HepG2 (cell line): ENCODE data around the gene SLC17A9. TPM values are rescaled to one million over a fixed set of nuclear protein-coding genes. Genes with fewer than 3 reads are reported as not detected.

Experiments
- CCDC6 ChIP-seq: sonication (generic); formaldehyde crosslinking; IDR thresholded peaks from 2 replicates; pipeline ENCODE4 v1.8.1; 2022; ENCODE audit warnings: mild to moderate bottlenecking, missing genetic modification reagents, moderate library complexity
- ETS1 ChIP-seq: sonication (generic); formaldehyde crosslinking; IDR thresholded peaks from 2 replicates; pipeline ENCODE4 v1.4.0; 2020; ENCODE audit warnings: missing genetic modification reagents
- FOSL2 ChIP-seq: sonication (generic); formaldehyde crosslinking; IDR thresholded peaks from 2 replicates; pipeline ENCODE4 v1.4.0; 2020; ENCODE audit warnings: missing genetic modification reagents
- HINFP ChIP-seq: sonication (generic); formaldehyde crosslinking; IDR thresholded peaks from 2 replicates; pipeline ENCODE4 v1.4.0; 2020; ENCODE audit warnings: low read depth, mild to moderate bottlenecking, missing genetic modification reagents
- IRF2 ChIP-seq: IDR thresholded peaks from 2 replicates; pipeline ENCODE4 v1.6.1; 2018; ENCODE audit warnings: missing genetic modification reagents, missing compliant biosample characterization
- KDM5A ChIP-seq: fragments of 200-600 bp; sonication (generic); IDR thresholded peaks from 2 replicates; pipeline ENCODE4 v1.7.0; 2018; ENCODE audit warnings: antibody characterized with exemption, mild to moderate bottlenecking, low read length, borderline replicate concordance
- NR1H2 ChIP-seq: sonication (generic); formaldehyde crosslinking; IDR thresholded peaks from 2 replicates; pipeline ENCODE4 v1.8.1; 2022; ENCODE audit warnings: low read depth, missing genetic modification reagents, borderline replicate concordance
- SNRNP70 ChIP-seq: fragments of 200-400 bp; formaldehyde crosslinking; IDR thresholded peaks from 2 replicates; pipeline ENCODE4 v1.6.1; 2017; ENCODE audit warnings: mild to moderate bottlenecking, low read depth, low read length, moderate library complexity
- TAF1 ChIP-seq: sonication (generic); formaldehyde crosslinking; IDR thresholded peaks from 2 replicates; pipeline ENCODE4 v1.4.0; 2020; ENCODE audit warnings: missing genetic modification reagents
- ZC3H13 ChIP-seq: sonication (generic); formaldehyde crosslinking; IDR thresholded peaks from 2 replicates; pipeline ENCODE4 v1.8.1; 2023; ENCODE audit warnings: mild to moderate bottlenecking, missing genetic modification reagents, moderate library complexity
- ZNF230 ChIP-seq: sonication (generic); formaldehyde crosslinking; IDR thresholded peaks from 2 replicates; pipeline ENCODE4 v1.4.0; 2020; ENCODE audit warnings: mild to moderate bottlenecking, missing genetic modification reagents
- ZNF317 ChIP-seq: sonication (generic); formaldehyde crosslinking; IDR thresholded peaks from 2 replicates; pipeline ENCODE4 v1.5.0; 2020; ENCODE audit warnings: mild to moderate bottlenecking, missing genetic modification reagents
- ZNF451 ChIP-seq: sonication (generic); formaldehyde crosslinking; IDR thresholded peaks from 2 replicates; pipeline ENCODE4 v1.5.0; 2020; ENCODE audit warnings: mild to moderate bottlenecking, missing genetic modification reagents
- ZNF768 ChIP-seq: sonication (generic); formaldehyde crosslinking; IDR thresholded peaks from 2 replicates; pipeline ENCODE4 v1.4.0; 2020; ENCODE audit warnings: missing genetic modification reagents
- ZNF780A ChIP-seq: sonication (generic); formaldehyde crosslinking; IDR thresholded peaks from 2 replicates; pipeline ENCODE4 v1.8.0; 2022; ENCODE audit warnings: mild to moderate bottlenecking, missing genetic modification reagents, moderate library complexity
- polyA plus RNA-seq, 8 experiments: library from polyadenylated mRNA; depleted of rRNA in 3 of 8; stranded (reverse) in 7 of 8; unstranded in 1 of 8; fragments of >200 nt; fragmentation: Illumina TruSeq in 4 of 8; extraction: Trizol in 4 of 8; gene quantifications; 2 replicates each; pipeline versions ENCODE4 v1.2.1 to v1.2.3, GENCODE V29; 2011 to 2016; ENCODE audit warnings: low read depth in 4 of 8, missing spikeins in 1 of 8, mixed read lengths in 1 of 8; ENCODE audit not compliant: insufficient read depth in 1 of 8
- total RNA-seq, 5 experiments: library from RNA; depleted of rRNA; stranded (reverse); fragments of >200 nt; fragmentation: Illumina TruSeq; extraction: Trizol; gene quantifications; 2 replicates each; pipeline ENCODE4 v1.2.3, GENCODE V29; 2016; ENCODE audit warnings: low read depth in 1 of 5
- TF ChIP-seq, protein P1 (sequence below): sonication (generic); formaldehyde crosslinking; IDR thresholded peaks from 2 replicates; pipeline ENCODE4 v1.5.0; 2020; ENCODE audit warnings: mild to moderate bottlenecking, missing genetic modification reagents, borderline replicate concordance
- TF ChIP-seq, protein P2 (sequence below): IDR thresholded peaks from 2 replicates; pipeline ENCODE4 v1.6.1; 2016; ENCODE audit warnings: low read depth

The SLC17A9 gene
- total and polyA plus RNA-seq, 2 of the 13 experiments (the other 11 are each of a cell fraction or from before 2014, with no cell fraction given) = 110 to 191 TPM

GRCh38 chr20:62938105-62938888 is 14.2 kb upstream of the SLC17A9 start, which contains the start of gene GID8 (continued):
- TF ChIP-seq ZNF451 (CRISPR knock-in tag) (no peak), ZNF768 (CRISPR knock-in tag) (no peak), SNRNP70 (no peak), ETS1 (CRISPR knock-in tag) (no peak), FOSL2 (peak; percentile 8; the same call in 1 of the 2 replicates), ZC3H13 (CRISPR knock-in tag) (peak; percentile 65; the same call in 1 of the 2 replicates), ZNF230 (no peak), IRF2 (CRISPR knock-in tag) (no peak), NR1H2 (no peak), HINFP (no peak), CCDC6 (CRISPR knock-in tag) (0 out of 2 replicates have a peak, but pooled peaks have one; percentile 47), ZNF780A (CRISPR knock-in tag) (no peak), TAF1 (CRISPR knock-in tag) (no peak), KDM5A (no peak; the same call in 1 of the 2 replicates), ZNF317 (CRISPR knock-in tag) (no peak)
- TF ChIP-seq, protein P1, sequence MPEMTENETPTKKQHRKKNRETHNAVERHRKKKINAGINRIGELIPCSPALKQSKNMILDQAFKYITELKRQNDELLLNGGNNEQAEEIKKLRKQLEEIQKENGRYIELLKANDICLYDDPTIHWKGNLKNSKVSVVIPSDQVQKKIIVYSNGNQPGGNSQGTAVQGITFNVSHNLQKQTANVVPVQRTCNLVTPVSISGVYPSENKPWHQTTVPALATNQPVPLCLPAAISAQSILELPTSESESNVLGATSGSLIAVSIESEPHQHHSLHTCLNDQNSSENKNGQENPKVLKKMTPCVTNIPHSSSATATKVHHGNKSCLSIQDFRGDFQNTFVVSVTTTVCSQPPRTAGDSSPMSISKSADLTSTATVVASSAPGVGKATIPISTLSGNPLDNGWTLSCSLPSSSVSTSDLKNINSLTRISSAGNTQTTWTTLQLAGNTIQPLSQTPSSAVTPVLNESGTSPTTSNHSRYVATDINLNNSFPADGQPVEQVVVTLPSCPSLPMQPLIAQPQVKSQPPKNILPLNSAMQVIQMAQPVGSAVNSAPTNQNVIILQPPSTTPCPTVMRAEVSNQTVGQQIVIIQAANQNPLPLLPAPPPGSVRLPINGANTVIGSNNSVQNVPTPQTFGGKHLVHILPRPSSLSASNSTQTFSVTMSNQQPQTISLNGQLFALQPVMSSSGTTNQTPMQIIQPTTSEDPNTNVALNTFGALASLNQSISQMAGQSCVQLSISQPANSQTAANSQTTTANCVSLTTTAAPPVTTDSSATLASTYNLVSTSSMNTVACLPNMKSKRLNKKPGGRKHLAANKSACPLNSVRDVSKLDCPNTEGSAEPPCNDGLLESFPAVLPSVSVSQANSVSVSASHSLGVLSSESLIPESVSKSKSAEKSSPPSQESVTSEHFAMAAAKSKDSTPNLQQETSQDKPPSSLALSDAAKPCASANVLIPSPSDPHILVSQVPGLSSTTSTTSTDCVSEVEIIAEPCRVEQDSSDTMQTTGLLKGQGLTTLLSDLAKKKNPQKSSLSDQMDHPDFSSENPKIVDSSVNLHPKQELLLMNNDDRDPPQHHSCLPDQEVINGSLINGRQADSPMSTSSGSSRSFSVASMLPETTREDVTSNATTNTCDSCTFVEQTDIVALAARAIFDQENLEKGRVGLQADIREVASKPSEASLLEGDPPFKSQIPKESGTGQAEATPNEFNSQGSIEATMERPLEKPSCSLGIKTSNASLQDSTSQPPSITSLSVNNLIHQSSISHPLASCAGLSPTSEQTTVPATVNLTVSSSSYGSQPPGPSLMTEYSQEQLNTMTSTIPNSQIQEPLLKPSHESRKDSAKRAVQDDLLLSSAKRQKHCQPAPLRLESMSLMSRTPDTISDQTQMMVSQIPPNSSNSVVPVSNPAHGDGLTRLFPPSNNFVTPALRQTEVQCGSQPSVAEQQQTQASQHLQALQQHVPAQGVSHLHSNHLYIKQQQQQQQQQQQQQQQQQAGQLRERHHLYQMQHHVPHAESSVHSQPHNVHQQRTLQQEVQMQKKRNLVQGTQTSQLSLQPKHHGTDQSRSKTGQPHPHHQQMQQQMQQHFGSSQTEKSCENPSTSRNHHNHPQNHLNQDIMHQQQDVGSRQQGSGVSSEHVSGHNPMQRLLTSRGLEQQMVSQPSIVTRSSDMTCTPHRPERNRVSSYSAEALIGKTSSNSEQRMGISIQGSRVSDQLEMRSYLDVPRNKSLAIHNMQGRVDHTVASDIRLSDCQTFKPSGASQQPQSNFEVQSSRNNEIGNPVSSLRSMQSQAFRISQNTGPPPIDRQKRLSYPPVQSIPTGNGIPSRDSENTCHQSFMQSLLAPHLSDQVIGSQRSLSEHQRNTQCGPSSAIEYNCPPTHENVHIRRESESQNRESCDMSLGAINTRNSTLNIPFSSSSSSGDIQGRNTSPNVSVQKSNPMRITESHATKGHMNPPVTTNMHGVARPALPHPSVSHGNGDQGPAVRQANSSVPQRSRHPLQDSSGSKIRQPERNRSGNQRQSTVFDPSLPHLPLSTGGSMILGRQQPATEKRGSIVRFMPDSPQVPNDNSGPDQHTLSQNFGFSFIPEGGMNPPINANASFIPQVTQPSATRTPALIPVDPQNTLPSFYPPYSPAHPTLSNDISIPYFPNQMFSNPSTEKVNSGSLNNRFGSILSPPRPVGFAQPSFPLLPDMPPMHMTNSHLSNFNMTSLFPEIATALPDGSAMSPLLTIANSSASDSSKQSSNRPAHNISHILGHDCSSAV (CRISPR knock-in tag) = no peak
- TF ChIP-seq, protein P2, sequence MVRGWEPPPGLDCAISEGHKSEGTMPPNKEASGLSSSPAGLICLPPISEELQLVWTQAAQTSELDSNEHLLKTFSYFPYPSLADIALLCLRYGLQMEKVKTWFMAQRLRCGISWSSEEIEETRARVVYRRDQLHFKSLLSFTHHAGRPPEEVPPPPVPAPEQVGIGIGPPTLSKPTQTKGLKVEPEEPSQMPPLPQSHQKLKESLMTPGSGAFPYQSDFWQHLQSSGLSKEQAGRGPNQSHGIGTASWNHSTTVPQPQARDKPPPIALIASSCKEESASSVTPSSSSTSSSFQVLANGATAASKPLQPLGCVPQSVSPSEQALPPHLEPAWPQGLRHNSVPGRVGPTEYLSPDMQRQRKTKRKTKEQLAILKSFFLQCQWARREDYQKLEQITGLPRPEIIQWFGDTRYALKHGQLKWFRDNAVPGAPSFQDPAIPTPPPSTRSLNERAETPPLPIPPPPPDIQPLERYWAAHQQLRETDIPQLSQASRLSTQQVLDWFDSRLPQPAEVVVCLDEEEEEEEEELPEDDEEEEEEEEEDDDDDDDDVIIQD (CRISPR knock-in tag) = no peak
